Esophagus muscularis mucosa (tissue), 3 donors: ENCODE measurements around the gene SAFB2.

ENCODE experiments used
- POLR2AphosphoS5 ChIP-seq, 2 donors: sonication (generic); formaldehyde crosslinking; IDR thresholded peaks; one replicate each; pipeline ENCODE4 v1.6.1; 2017; ENCODE audit warnings: antibody characterized with exemption in 2 of 2
- TF ChIP-seq, protein P1 (sequence below), 3 experiments: fragments of 200-600 bp in 2 of 3; fragments of 450-650 bp in 1 of 3; sonication (generic) in 2 of 3; IDR thresholded peaks; one replicate each; pipeline ENCODE4 v1.5.1; 2017 to 2019; ENCODE audit warnings: antibody characterized with exemption in 3 of 3, mild to moderate bottlenecking in 2 of 3, moderate library complexity in 1 of 3

- TF ChIP-seq, protein P1, sequence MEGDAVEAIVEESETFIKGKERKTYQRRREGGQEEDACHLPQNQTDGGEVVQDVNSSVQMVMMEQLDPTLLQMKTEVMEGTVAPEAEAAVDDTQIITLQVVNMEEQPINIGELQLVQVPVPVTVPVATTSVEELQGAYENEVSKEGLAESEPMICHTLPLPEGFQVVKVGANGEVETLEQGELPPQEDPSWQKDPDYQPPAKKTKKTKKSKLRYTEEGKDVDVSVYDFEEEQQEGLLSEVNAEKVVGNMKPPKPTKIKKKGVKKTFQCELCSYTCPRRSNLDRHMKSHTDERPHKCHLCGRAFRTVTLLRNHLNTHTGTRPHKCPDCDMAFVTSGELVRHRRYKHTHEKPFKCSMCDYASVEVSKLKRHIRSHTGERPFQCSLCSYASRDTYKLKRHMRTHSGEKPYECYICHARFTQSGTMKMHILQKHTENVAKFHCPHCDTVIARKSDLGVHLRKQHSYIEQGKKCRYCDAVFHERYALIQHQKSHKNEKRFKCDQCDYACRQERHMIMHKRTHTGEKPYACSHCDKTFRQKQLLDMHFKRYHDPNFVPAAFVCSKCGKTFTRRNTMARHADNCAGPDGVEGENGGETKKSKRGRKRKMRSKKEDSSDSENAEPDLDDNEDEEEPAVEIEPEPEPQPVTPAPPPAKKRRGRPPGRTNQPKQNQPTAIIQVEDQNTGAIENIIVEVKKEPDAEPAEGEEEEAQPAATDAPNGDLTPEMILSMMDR (IDR thresholded peaks at IDR 0.05), result no peak
- TF ChIP-seq POLR2AphosphoS5 (IDR thresholded peaks at IDR 0.05), result no peak
Observed at GRCh38 chr19:5560156-5560555, 62.4 kb downstream of the SAFB2 start.
